Body of pancreas (tissue), 4 donors: ENCODE results near the gene ST8SIA5.

Experiments used
- CTCF ChIP-seq, 7 experiments: fragments of 450-650 bp in 4 of 7; fragments of 200-600 bp in 3 of 7; sonication (generic) in 3 of 7; IDR thresholded peaks; one replicate each; pipeline ENCODE4 v1.5.1; 2016 to 2019; ENCODE audit warnings: antibody characterized with exemption in 7 of 7
- POLR2A ChIP-seq, 3 donors: fragments of 450-650 bp; IDR thresholded peaks; one replicate each; pipeline ENCODE4 v1.6.1; 2016; ENCODE audit warnings: antibody characterized with exemption in 3 of 3, mild to moderate bottlenecking in 2 of 3

GRCh38 chr18:46721331-46721730 is 35.5 kb downstream of the ST8SIA5 start:
- TF ChIP-seq CTCF (IDR thresholded peaks at IDR 0.05) (no peak), POLR2A (IDR thresholded peaks at IDR 0.05) (no peak)
